COLO668 (cell line): ENCODE data around the gene CNTN3.
A peak's percentile ranks its signal among the peaks of the same experiment; 100 is the strongest.

Experiments used
- DNase-seq: peaks from one replicate; lab custom pipeline; 2025; ENCODE audit not compliant: unreplicated experiment; lab: John Stamatoyannopoulos, UW

Gene CNTN3

GRCh38 chr3:74614107-74614967, at the start of gene CNTN3:
Gene CNTN3 (minus strand): TSS chr3:74614659. CDS start chr3:74521112, 93,547 bp downstream.
- DNase-seq, result peak; percentile 61

- no peak for DNase-seq
Measured at GRCh38 chr3:74663178-74663577, 48.7 kb upstream of the CNTN3 start.

- DNase-seq, result no peak
Measured at GRCh38 chr3:74661672-74662071, 47.2 kb upstream of the CNTN3 start.

GRCh38 chr3:74651885-74652284, 37.4 kb upstream of the CNTN3 start:
- no peak for DNase-seq

GRCh38 chr3:74651292-74651691, 36.8 kb upstream of the CNTN3 start:
- DNase-seq, result no peak

GRCh38 chr3:74648107-74648506, 33.6 kb upstream of the CNTN3 start:
- DNase-seq, result no peak

GRCh38 chr3:74646094-74646493, 31.6 kb upstream of the CNTN3 start:
- no peak for DNase-seq

- DNase-seq, result peak; percentile 5
Measured at GRCh38 chr3:74643636-74644035, 29.2 kb upstream of the CNTN3 start.

GRCh38 chr3:74642876-74643275, 28.4 kb upstream of the CNTN3 start:
- no peak for DNase-seq

GRCh38 chr3:74640211-74640610, 25.8 kb upstream of the CNTN3 start:
- DNase-seq, result no peak

- no peak for DNase-seq
Measured at GRCh38 chr3:74639681-74640080, 25.2 kb upstream of the CNTN3 start.

GRCh38 chr3:74636981-74637380, 22.5 kb upstream of the CNTN3 start:
- DNase-seq, result no peak

GRCh38 chr3:74633021-74633420, 18.6 kb upstream of the CNTN3 start:
- DNase-seq, result no peak

- DNase-seq, result no peak
Measured at GRCh38 chr3:74631351-74632140, 17.1 kb upstream of the CNTN3 start.

GRCh38 chr3:74630602-74631001, 16.1 kb upstream of the CNTN3 start:
- no peak for DNase-seq

GRCh38 chr3:74626011-74626410, 11.6 kb upstream of the CNTN3 start:
- no peak for DNase-seq

GRCh38 chr3:74624301-74624700, 9.8 kb upstream of the CNTN3 start:
- no peak for DNase-seq

GRCh38 chr3:74623261-74623836, 8.9 kb upstream of the CNTN3 start:
- DNase-seq, result no peak

GRCh38 chr3:74621581-74621980, 7.1 kb upstream of the CNTN3 start:
- DNase-seq, result no peak

- DNase-seq, result no peak
Measured at GRCh38 chr3:74617776-74618175, 3.3 kb upstream of the CNTN3 start.

GRCh38 chr3:74613521-74614106, 845 bp downstream of the CNTN3 start:
- peak; percentile 29 for DNase-seq
